ENCODE data around the gene FCN3. TPM values are rescaled to one million over a fixed set of nuclear protein-coding genes. Genes with fewer than 3 reads are reported as not detected.

FCN3 gene
- total and polyA plus RNA-seq, 2 donors (not counting 1 experiment from before 2014, with no cell fraction given): not detected

GRCh38 chr1:27356619-27357280, 17.9 kb downstream of the FCN3 start:
- Histone ChIP-seq H3K4me2 (ENCODE audit: extremely low read depth, insufficient read depth, low read length) (no peak overlapping the region), H3K9me3 (ENCODE audit: control insufficient read depth, insufficient read depth, low read depth, low read length) (no peaks in the 10 kb centered on the region), H3K27me3 (ENCODE audit: control insufficient read depth, insufficient read depth, low read length) (no peaks in the 10 kb centered on the region), H3K27ac (ENCODE audit: insufficient read depth, low read length) (no peak overlapping the region), H3K79me2 (ENCODE audit: control insufficient read depth, insufficient read depth, low read length) (no peaks in the 10 kb centered on the region), H3K4me3 (replicated peaks in 1 of 4; ENCODE audit: control extremely low read depth in 1 of 4, insufficient read depth in 1 of 4, low read depth in 3 of 4, low read length in 4 of 4) (no peak overlapping the region), H3K36me3 (ENCODE audit: control insufficient read depth, insufficient read depth, low read length) (peaks cover 29% of the 10 kb centered on the region), H4K20me1 (ENCODE audit: control insufficient read depth, extremely low read depth, insufficient read depth, low read length) (no peaks in the 10 kb centered on the region), H3K9ac (ENCODE audit: insufficient read depth, low read length) (no peak overlapping the region), H2AFZ (ENCODE audit: low read length) (no peak overlapping the region), H3K4me1 (ENCODE audit: control insufficient read depth, extremely low read depth, insufficient read depth, low read length) (no peaks in the 10 kb centered on the region)
- TF ChIP-seq CTCF (conservative IDR thresholded peaks at IDR 0.05 in 1 of 2, IDR thresholded peaks at IDR 0.05 in 1 of 2; ENCODE audit: low read depth in 1 of 2, low read length in 2 of 2): no peak
- TF ChIP-seq EZH2 (IDR thresholded peaks at IDR 0.05; ENCODE audit: low read length, missing control alignments): no peak
- no peak for DNase-seq (ENCODE audit: low read depth in 2 of 2)

- no peak for DNase-seq (ENCODE audit: low read depth in 2 of 2)
- TF ChIP-seq CTCF (conservative IDR thresholded peaks at IDR 0.05 in 1 of 2, IDR thresholded peaks at IDR 0.05 in 1 of 2; ENCODE audit: low read depth in 1 of 2, low read length in 2 of 2) (no peak), EZH2 (IDR thresholded peaks at IDR 0.05; ENCODE audit: low read length, missing control alignments) (no peak)
- H3K4me1 ChIP-seq (ENCODE audit: control insufficient read depth, extremely low read depth, insufficient read depth, low read length): no peaks in the 10 kb centered on the region
- H3K4me2 ChIP-seq (ENCODE audit: extremely low read depth, insufficient read depth, low read length): no peak overlapping the region
- H3K27me3 ChIP-seq (ENCODE audit: control insufficient read depth, insufficient read depth, low read length): no peaks in the 10 kb centered on the region
- H3K9ac ChIP-seq (ENCODE audit: insufficient read depth, low read length): no peak overlapping the region
- H3K4me3 ChIP-seq (replicated peaks in 1 of 4; ENCODE audit: control extremely low read depth in 1 of 4, insufficient read depth in 1 of 4, low read depth in 3 of 4, low read length in 4 of 4): no peak overlapping the region
- peaks cover 29% of the 10 kb centered on the region for H3K36me3 ChIP-seq (ENCODE audit: control insufficient read depth, insufficient read depth, low read length)
- no peaks in the 10 kb centered on the region for H3K9me3 ChIP-seq (ENCODE audit: control insufficient read depth, insufficient read depth, low read depth, low read length)
- H3K79me2 ChIP-seq (ENCODE audit: control insufficient read depth, insufficient read depth, low read length): no peaks in the 10 kb centered on the region
- H3K27ac ChIP-seq (ENCODE audit: insufficient read depth, low read length): no peak overlapping the region
- no peak overlapping the region for H2AFZ ChIP-seq (ENCODE audit: low read length)
- H4K20me1 ChIP-seq (ENCODE audit: control insufficient read depth, extremely low read depth, insufficient read depth, low read length): no peaks in the 10 kb centered on the region
These were observed 18.4 kb downstream of the FCN3 start for GRCh38 chr1:27356277-27356618.

- TF ChIP-seq EZH2 (IDR thresholded peaks at IDR 0.05; ENCODE audit: low read length, missing control alignments) (no peak), CTCF (conservative IDR thresholded peaks at IDR 0.05 in 1 of 2, IDR thresholded peaks at IDR 0.05 in 1 of 2; ENCODE audit: low read depth in 1 of 2, low read length in 2 of 2) (no peak)
- no peak overlapping the region for H3K27ac ChIP-seq (ENCODE audit: insufficient read depth, low read length)
- no peaks in the 10 kb centered on the region for H3K9me3 ChIP-seq (ENCODE audit: control insufficient read depth, insufficient read depth, low read depth, low read length)
- H4K20me1 ChIP-seq (ENCODE audit: control insufficient read depth, extremely low read depth, insufficient read depth, low read length): no peaks in the 10 kb centered on the region
- no peak overlapping the region for H3K4me2 ChIP-seq (ENCODE audit: extremely low read depth, insufficient read depth, low read length)
- no peak overlapping the region for H3K9ac ChIP-seq (ENCODE audit: insufficient read depth, low read length)
- no peak overlapping the region for H3K4me3 ChIP-seq (replicated peaks in 1 of 4; ENCODE audit: control extremely low read depth in 1 of 4, insufficient read depth in 1 of 4, low read depth in 3 of 4, low read length in 4 of 4)
- no peaks in the 10 kb centered on the region for H3K4me1 ChIP-seq (ENCODE audit: control insufficient read depth, extremely low read depth, insufficient read depth, low read length)
- peaks cover 27% of the 10 kb centered on the region for H3K36me3 ChIP-seq (ENCODE audit: control insufficient read depth, insufficient read depth, low read length)
- no peak overlapping the region for H2AFZ ChIP-seq (ENCODE audit: low read length)
- H3K27me3 ChIP-seq (ENCODE audit: control insufficient read depth, insufficient read depth, low read length): no peaks in the 10 kb centered on the region
- DNase-seq (ENCODE audit: low read depth in 2 of 2): no peak
- no peaks in the 10 kb centered on the region for H3K79me2 ChIP-seq (ENCODE audit: control insufficient read depth, insufficient read depth, low read length)
These were observed 18.9 kb downstream of the FCN3 start for GRCh38 chr1:27355683-27356082.

Measured in fibroblast of lung (primary cell).